HepG2 (cell line): ENCODE measurements around the gene C1QBP.

Experiments used
- ARHGAP35 ChIP-seq: sonication (generic); formaldehyde crosslinking; IDR thresholded peaks from 2 replicates; pipeline ENCODE4 v1.9.0; 2022; ENCODE audit warnings: mild to moderate bottlenecking, inconsistent platforms, moderate library complexity, missing genetic modification reagents, borderline replicate concordance
- CTCF ChIP-seq: sonication (generic); formaldehyde crosslinking; IDR thresholded peaks from 2 replicates; pipeline ENCODE4 v1.5.0; 2020; ENCODE audit warnings: mild to moderate bottlenecking, missing genetic modification reagents, moderate library complexity
- FOXP1 ChIP-seq, 2 experiments: fragments of 450-650 bp in 1 of 2; IDR thresholded peaks; 2 replicates each; pipeline ENCODE4 v1.6.1; 2017 to 2018; ENCODE audit warnings: antibody characterized with exemption in 1 of 2
- RAD21 ChIP-seq: fragments of 450-650 bp; formaldehyde crosslinking; IDR thresholded peaks from 2 replicates; pipeline ENCODE4 v1.5.0; 2020; ENCODE audit warnings: mild to moderate bottlenecking
- RXRB ChIP-seq: IDR thresholded peaks from 2 replicates; pipeline ENCODE4 v1.6.1; 2016; ENCODE audit warnings: borderline replicate concordance, missing genetic modification reagents, missing compliant biosample characterization
- SMARCC2 ChIP-seq: fragments of 450-650 bp; IDR thresholded peaks from 2 replicates; pipeline ENCODE4 v1.6.1; 2017; ENCODE audit warnings: antibody characterized with exemption, mild to moderate bottlenecking
- STAG1 ChIP-seq: sonication (generic); formaldehyde crosslinking; IDR thresholded peaks from 2 replicates; pipeline ENCODE4 v1.4.0; 2020; ENCODE audit warnings: missing genetic modification reagents
- TAF1 ChIP-seq: sonication (generic); formaldehyde crosslinking; IDR thresholded peaks from 2 replicates; pipeline ENCODE4 v1.4.0; 2020; ENCODE audit warnings: missing genetic modification reagents
- ZBTB21 ChIP-seq: sonication (generic); formaldehyde crosslinking; IDR thresholded peaks from 2 replicates; pipeline ENCODE4 v1.4.0; 2020; ENCODE audit warnings: missing genetic modification reagents
- ZNF263 ChIP-seq: sonication (generic); formaldehyde crosslinking; IDR thresholded peaks from 2 replicates; pipeline ENCODE4 v1.4.0; 2020; ENCODE audit warnings: missing genetic modification reagents
- ZNF350 ChIP-seq: sonication (generic); formaldehyde crosslinking; IDR thresholded peaks from 2 replicates; pipeline ENCODE4 v1.4.0; 2020; ENCODE audit warnings: mild to moderate bottlenecking, low read depth, missing genetic modification reagents, borderline replicate concordance
- ZNF510 ChIP-seq: sonication (generic); formaldehyde crosslinking; IDR thresholded peaks from 2 replicates; pipeline ENCODE4 v1.4.0; 2020; ENCODE audit warnings: low read depth, mild to moderate bottlenecking, missing genetic modification reagents
- ZNF550 ChIP-seq: sonication (generic); formaldehyde crosslinking; IDR thresholded peaks from 2 replicates; pipeline ENCODE4 v1.4.0; 2020; ENCODE audit warnings: mild to moderate bottlenecking, missing genetic modification reagents, borderline replicate concordance

- TF ChIP-seq ZNF550 (CRISPR knock-in tag) (no peak), FOXP1 (IDR thresholded peaks at IDR 0.05) (no peak), FOXP1 (CRISPR knock-in tag; IDR thresholded peaks at IDR 0.05) (no peak), RXRB (CRISPR knock-in tag) (no peak), ZNF263 (no peak), ZBTB21 (CRISPR knock-in tag) (no peak; the same call in 1 of the 2 replicates), RAD21 (CRISPR knock-in tag) (no peak), TAF1 (CRISPR knock-in tag) (peak; percentile 33; the same call in 1 of the 2 replicates), SMARCC2 (no peak), ARHGAP35 (CRISPR knock-in tag) (no peak), STAG1 (CRISPR knock-in tag) (no peak), ZNF510 (CRISPR knock-in tag) (no peak), CTCF (CRISPR knock-in tag) (no peak), ZNF350 (CRISPR knock-in tag) (no peak)
Measured at GRCh38 chr17:5485270-5486205, 46.6 kb upstream of the C1QBP start, which contains the start of gene DERL2.
